Iris pigment epithelial cell (primary cell): ENCODE data around the gene LAPTM4A.
"Not testable (repeated sequence)": the region's sequence is repeated elsewhere in the genome, so short reads cannot be mapped to it uniquely, and the experiment has no call there.

Experiments
- DNase-seq: peaks from one replicate; pipeline ENCODE4 v3.0.0-alpha.2; 2011; ENCODE audit warnings: low read depth

LAPTM4A gene

GRCh38 chr2:20076757-20077156, 25.3 kb upstream of the LAPTM4A start:
- DNase-seq = no peak

- no peak for DNase-seq
These were observed 23.5 kb upstream of the LAPTM4A start for GRCh38 chr2:20074901-20075300.

GRCh38 chr2:20074046-20074648, 22.7 kb upstream of the LAPTM4A start:
- not testable (repeated sequence) for DNase-seq

- no peak for DNase-seq
These were observed 22.0 kb upstream of the LAPTM4A start for GRCh38 chr2:20073460-20073859.

- no peak for DNase-seq
These were observed 21.2 kb upstream of the LAPTM4A start for GRCh38 chr2:20072436-20073158.

- DNase-seq = peak; percentile 93
These were observed 20.3 kb upstream of the LAPTM4A start for GRCh38 chr2:20071397-20072383.

GRCh38 chr2:20069756-20070155, 18.3 kb upstream of the LAPTM4A start:
- no peak for DNase-seq

GRCh38 chr2:20067992-20068584, 16.7 kb upstream of the LAPTM4A start:
- peak; percentile 96 for DNase-seq

- peak; percentile 66 for DNase-seq
These were observed 14.6 kb upstream of the LAPTM4A start for GRCh38 chr2:20065885-20066602.

GRCh38 chr2:20064841-20065240, 13.4 kb upstream of the LAPTM4A start:
- DNase-seq = no peak

- no peak for DNase-seq
These were observed 13.0 kb upstream of the LAPTM4A start for GRCh38 chr2:20064421-20064820.

- DNase-seq = peak; percentile 97
These were observed 11.5 kb upstream of the LAPTM4A start for GRCh38 chr2:20062615-20063545.

- no peak for DNase-seq
These were observed 10.5 kb upstream of the LAPTM4A start for GRCh38 chr2:20061940-20062339.

- DNase-seq = no peak
These were observed 10.0 kb upstream of the LAPTM4A start for GRCh38 chr2:20061476-20061875.

- DNase-seq = no peak
These were observed 8.7 kb upstream of the LAPTM4A start for GRCh38 chr2:20060106-20060505.

GRCh38 chr2:20057268-20057667, 5.8 kb upstream of the LAPTM4A start:
- DNase-seq = no peak

- DNase-seq = no peak
These were observed 3.5 kb upstream of the LAPTM4A start for GRCh38 chr2:20054931-20055330.

GRCh38 chr2:20054119-20054518, 2.7 kb upstream of the LAPTM4A start:
- no peak for DNase-seq

- peak; percentile 92 for DNase-seq
These were observed 1.4 kb upstream of the LAPTM4A start for GRCh38 chr2:20052861-20053281.

- peak; percentile 59 for DNase-seq
These were observed 912 bp upstream of the LAPTM4A start for GRCh38 chr2:20052229-20052851.
